Measurements from ENCODE around the gene RPS6KB2.

Gene RPS6KB2

GRCh38 chr11:67442504-67443404 is 14.5 kb downstream of the RPS6KB2 start:
- Histone ChIP-seq H2AFZ (ENCODE audit: low read length) (no peak overlapping the region), H3K4me3 (ENCODE audit: low read length) (no peak overlapping the region), H3F3A (ENCODE audit: insufficient read depth, low read length) (no peaks in the 10 kb centered on the region), H3K9ac (ENCODE audit: low read length) (no peak overlapping the region), H3K27me3 (replicated peaks; ENCODE audit: insufficient read depth, low read length) (no peaks in the 10 kb centered on the region), H3K79me2 (ENCODE audit: low read length) (no peaks in the 10 kb centered on the region), H3K4me2 (ENCODE audit: low read depth, low read length) (no peak overlapping the region), H3K27ac (ENCODE audit: low read length) (no peak overlapping the region), H3K4me1 (ENCODE audit: low read length) (peaks cover 4% of the 10 kb centered on the region; the same call in 1 of the 2 replicates), H4K20me1 (ENCODE audit: insufficient read depth, low read length) (no peaks in the 10 kb centered on the region), H3K36me3 (replicated peaks; ENCODE audit: insufficient read depth, low read length) (no peaks in the 10 kb centered on the region), H3K9me2 (replicated peaks; ENCODE audit: insufficient read depth, low read length) (no peaks in the 10 kb centered on the region), H3K9me3 (replicated peaks; ENCODE audit: insufficient read depth, low read length) (no peaks in the 10 kb centered on the region)
- no peak for DNase-seq
- no peak for TF ChIP-seq EZH2phosphoT487 (IDR thresholded peaks at IDR 0.05; ENCODE audit: low read length)
- no peak for TF ChIP-seq EZH2 (optimal IDR thresholded peaks at IDR 0.05; ENCODE audit: low read depth, low read length)
- TF ChIP-seq CTCF (IDR thresholded peaks at IDR 0.05; ENCODE audit: low read length) = no peak

- H3K27me3 ChIP-seq (replicated peaks; ENCODE audit: insufficient read depth, low read length) = no peaks in the 10 kb centered on the region
- no peak overlapping the region for H3K9ac ChIP-seq (ENCODE audit: low read length)
- no peaks in the 10 kb centered on the region for H4K20me1 ChIP-seq (ENCODE audit: insufficient read depth, low read length)
- H2AFZ ChIP-seq (ENCODE audit: low read length) = no peak overlapping the region
- TF ChIP-seq EZH2phosphoT487 (IDR thresholded peaks at IDR 0.05; ENCODE audit: low read length) (no peak), CTCF (IDR thresholded peaks at IDR 0.05; ENCODE audit: low read length) (no peak), EZH2 (optimal IDR thresholded peaks at IDR 0.05; ENCODE audit: low read depth, low read length) (no peak)
- no peaks in the 10 kb centered on the region for H3K9me2 ChIP-seq (replicated peaks; ENCODE audit: insufficient read depth, low read length)
- no peaks in the 10 kb centered on the region for H3K9me3 ChIP-seq (replicated peaks; ENCODE audit: insufficient read depth, low read length)
- H3K27ac ChIP-seq (ENCODE audit: low read length) = no peak overlapping the region
- H3K79me2 ChIP-seq (ENCODE audit: low read length) = no peaks in the 10 kb centered on the region
- H3K4me1 ChIP-seq (ENCODE audit: low read length) = peaks cover 12% of the 10 kb centered on the region
- H3K36me3 ChIP-seq (replicated peaks; ENCODE audit: insufficient read depth, low read length) = no peaks in the 10 kb centered on the region
- DNase-seq = no peak
- no peak overlapping the region for H3K4me3 ChIP-seq (ENCODE audit: low read length)
- no peak overlapping the region for H3K4me2 ChIP-seq (ENCODE audit: low read depth, low read length)
- H3F3A ChIP-seq (ENCODE audit: insufficient read depth, low read length) = peaks cover 6% of the 10 kb centered on the region
These were observed 17.2 kb downstream of the RPS6KB2 start for GRCh38 chr11:67445515-67445914.

GRCh38 chr11:67448220-67448609 is 19.9 kb downstream of the RPS6KB2 start:
- no peaks in the 10 kb centered on the region for H3K79me2 ChIP-seq (ENCODE audit: low read length)
- peaks cover 6% of the 10 kb centered on the region for H3F3A ChIP-seq (ENCODE audit: insufficient read depth, low read length)
- H3K4me3 ChIP-seq (ENCODE audit: low read length) = no peak overlapping the region
- peaks cover 12% of the 10 kb centered on the region for H3K4me1 ChIP-seq (ENCODE audit: low read length)
- no peaks in the 10 kb centered on the region for H4K20me1 ChIP-seq (ENCODE audit: insufficient read depth, low read length)
- no peak overlapping the region for H3K9ac ChIP-seq (ENCODE audit: low read length)
- no peaks in the 10 kb centered on the region for H3K9me2 ChIP-seq (replicated peaks; ENCODE audit: insufficient read depth, low read length)
- no peak overlapping the region for H3K4me2 ChIP-seq (ENCODE audit: low read depth, low read length)
- DNase-seq = no peak
- H3K27ac ChIP-seq (ENCODE audit: low read length) = no peak overlapping the region
- TF ChIP-seq EZH2phosphoT487 (IDR thresholded peaks at IDR 0.05; ENCODE audit: low read length) (no peak), CTCF (IDR thresholded peaks at IDR 0.05; ENCODE audit: low read length) (no peak), EZH2 (optimal IDR thresholded peaks at IDR 0.05; ENCODE audit: low read depth, low read length) (no peak)
- no peak overlapping the region for H2AFZ ChIP-seq (ENCODE audit: low read length)
- H3K9me3 ChIP-seq (replicated peaks; ENCODE audit: insufficient read depth, low read length) = no peaks in the 10 kb centered on the region
- no peaks in the 10 kb centered on the region for H3K27me3 ChIP-seq (replicated peaks; ENCODE audit: insufficient read depth, low read length)
- H3K36me3 ChIP-seq (replicated peaks; ENCODE audit: insufficient read depth, low read length) = no peaks in the 10 kb centered on the region
